H1 (cell line): Measurements from ENCODE around the gene SNTN. TPM values are rescaled to one million over a fixed set of nuclear protein-coding genes. Genes with fewer than 3 reads are reported as not detected.

Experiments used
- FOSL1 ChIP-seq: IDR thresholded peaks from 2 replicates; pipeline ENCODE4 v1.6.1; 2011; ENCODE audit warnings: mild to moderate bottlenecking, low read depth, low read length, moderate library complexity; ENCODE audit not compliant: insufficient read depth
- KDM4A ChIP-seq: IDR thresholded peaks from one replicate; pipeline ENCODE4 v1.7.1; 2012; ENCODE audit warnings: low read depth, mild to moderate bottlenecking, moderate library complexity, low read length, inconsistent platforms; ENCODE audit not compliant: severe bottlenecking
- KDM5A ChIP-seq: fragments of 200-600 bp; IDR thresholded peaks from 2 replicates; pipeline ENCODE4 v1.7.1; 2012; ENCODE audit warnings: mild to moderate bottlenecking, low read length, inconsistent platforms, mixed read lengths
- SP4 ChIP-seq: IDR thresholded peaks from 2 replicates; pipeline ENCODE4 v1.6.1; 2012; ENCODE audit warnings: low read length, inconsistent platforms
- SRF ChIP-seq: IDR thresholded peaks from 2 replicates; pipeline ENCODE4 v1.6.1; 2011; ENCODE audit warnings: mild to moderate bottlenecking, low read depth, low read length, moderate library complexity
- polyA plus RNA-seq, 7 experiments: library from polyadenylated mRNA; depleted of rRNA in 3 of 7; stranded (reverse) in 5 of 7; unstranded in 2 of 7; fragments of >200 nt in 5 of 7; fragments of 200-250 nt in 2 of 7; gene quantifications; 1 replicate in 5 of 7; 2 replicates in 1 of 7; 4 replicates in 1 of 7; pipeline versions ENCODE4 v1.2.1 to v1.2.3, GENCODE V29; 2011 to 2013; ENCODE audit warnings: missing spikeins in 2 of 7, mixed read lengths in 2 of 7
- total RNA-seq: library from RNA; stranded (reverse); fragmentation: NEBNext Ultra II Directional; extraction: Animal tissue kit (Norgen Biotek cat#: 25700); gene quantifications from 2 replicates; pipeline ENCODE4 v1.2.1, GENCODE V29; 2021

The SNTN gene
- total and polyA plus RNA-seq, 2 of the 8 experiments (the other 6 are each of a cell fraction or from before 2014, with no cell fraction given), result not detected

DNA sequence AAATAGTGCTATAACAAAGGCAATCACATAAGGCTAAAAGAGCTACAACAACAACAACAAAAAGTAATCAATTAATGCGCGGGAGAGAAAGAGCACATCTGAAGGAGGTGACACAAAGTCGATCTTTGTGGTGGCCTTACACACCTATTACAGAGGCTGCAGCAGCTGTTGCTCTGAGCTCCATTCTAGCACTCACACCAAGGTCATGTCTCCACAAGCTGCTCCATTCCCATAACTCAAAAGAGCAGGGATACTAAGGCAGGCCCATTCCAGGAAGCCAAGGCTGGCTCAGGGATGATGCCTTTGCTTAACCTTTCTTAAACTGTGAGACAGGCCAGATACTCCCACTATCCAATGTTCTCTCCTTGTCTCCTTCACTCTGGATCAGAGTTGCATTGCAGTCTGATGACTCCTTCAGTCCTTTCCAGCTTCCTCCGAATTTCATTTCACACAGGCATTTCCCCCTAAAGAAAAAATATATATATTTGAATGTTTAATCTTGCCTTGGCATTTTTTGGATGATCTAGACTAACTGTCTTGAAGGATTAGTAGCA, 52.7 kb downstream of the SNTN start (continued):
- TF ChIP-seq SP4 (no peak), FOSL1 (no peak), SRF (no peak), KDM4A (no peak), KDM5A (no peak)
